Breast epithelium (tissue), 3 donors: ENCODE data around the gene ISL1.

Experiments
- CTCF ChIP-seq, 3 donors: fragments of 450-650 bp; IDR thresholded peaks; one replicate each; pipeline ENCODE4 v1.5.1; 2016 to 2017; ENCODE audit warnings: antibody characterized with exemption in 3 of 3, mild to moderate bottlenecking in 3 of 3, moderate library complexity in 3 of 3
- POLR2A ChIP-seq: fragments of 450-650 bp; IDR thresholded peaks from one replicate; pipeline ENCODE4 v1.6.1; 2016; ENCODE audit warnings: antibody characterized with exemption, mild to moderate bottlenecking, moderate library complexity
- POLR2AphosphoS5 ChIP-seq, 3 donors: sonication (generic); formaldehyde crosslinking; IDR thresholded peaks; one replicate each; pipeline ENCODE4 v1.6.1; 2017; ENCODE audit warnings: antibody characterized with exemption in 3 of 3

GRCh38 chr5:51336878-51337277 lies 46.4 kb upstream of the ISL1 start:
- TF ChIP-seq CTCF (IDR thresholded peaks at IDR 0.05): no peak
- TF ChIP-seq POLR2AphosphoS5 (IDR thresholded peaks at IDR 0.05): no peak
- TF ChIP-seq POLR2A: no peak
